Astrocyte of the cerebellum (primary cell): ENCODE results near the gene MYMK.

Experiments used
- DNase-seq: peaks from one replicate; pipeline ENCODE4 v3.0.0-alpha.2; 2011; ENCODE audit warnings: low read depth
- H3K4me3 ChIP-seq: 2 replicates; pipeline ENCODE4 v1.5.1; 2011; ENCODE audit warnings: mild to moderate bottlenecking, low read depth, low read length, moderate library complexity
- CTCF ChIP-seq: IDR thresholded peaks from 2 replicates; pipeline ENCODE4 v1.5.1; 2012; ENCODE audit warnings: low read length, low read depth, moderate library complexity, mild to moderate bottlenecking; ENCODE audit errors: missing control alignments
- in situ Hi-C: cut with HindIII; loops from 2 replicates; pipeline ENCODE4 v1.10.0; 2017; ENCODE audit warnings: low sequenced_read_pairs

The MYMK gene

DNA sequence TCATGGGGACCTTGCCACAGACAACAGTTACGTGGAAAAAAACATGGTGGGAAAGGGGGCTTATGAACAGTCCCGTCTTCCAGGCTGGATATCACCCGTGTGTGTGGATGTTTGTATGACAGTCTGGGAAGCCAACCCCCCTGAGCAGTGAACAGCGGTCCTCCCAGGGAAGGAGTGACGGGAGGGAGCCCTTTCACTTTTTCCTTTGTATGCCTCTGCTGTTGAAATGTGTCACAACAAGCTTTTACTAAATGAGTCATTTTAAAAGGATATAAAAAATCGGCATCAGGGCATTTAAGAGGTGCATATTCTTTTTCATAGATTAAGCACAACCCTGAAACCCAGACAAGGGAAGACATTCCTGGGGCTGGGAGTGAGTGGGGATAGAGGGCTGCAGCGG lies 5.1 kb downstream of the MYMK start:
- no peak overlapping the region for H3K4me3 ChIP-seq
- DNase-seq: no peak
- no peak for TF ChIP-seq CTCF
- in situ Hi-C loops: no loop called here

DNA sequence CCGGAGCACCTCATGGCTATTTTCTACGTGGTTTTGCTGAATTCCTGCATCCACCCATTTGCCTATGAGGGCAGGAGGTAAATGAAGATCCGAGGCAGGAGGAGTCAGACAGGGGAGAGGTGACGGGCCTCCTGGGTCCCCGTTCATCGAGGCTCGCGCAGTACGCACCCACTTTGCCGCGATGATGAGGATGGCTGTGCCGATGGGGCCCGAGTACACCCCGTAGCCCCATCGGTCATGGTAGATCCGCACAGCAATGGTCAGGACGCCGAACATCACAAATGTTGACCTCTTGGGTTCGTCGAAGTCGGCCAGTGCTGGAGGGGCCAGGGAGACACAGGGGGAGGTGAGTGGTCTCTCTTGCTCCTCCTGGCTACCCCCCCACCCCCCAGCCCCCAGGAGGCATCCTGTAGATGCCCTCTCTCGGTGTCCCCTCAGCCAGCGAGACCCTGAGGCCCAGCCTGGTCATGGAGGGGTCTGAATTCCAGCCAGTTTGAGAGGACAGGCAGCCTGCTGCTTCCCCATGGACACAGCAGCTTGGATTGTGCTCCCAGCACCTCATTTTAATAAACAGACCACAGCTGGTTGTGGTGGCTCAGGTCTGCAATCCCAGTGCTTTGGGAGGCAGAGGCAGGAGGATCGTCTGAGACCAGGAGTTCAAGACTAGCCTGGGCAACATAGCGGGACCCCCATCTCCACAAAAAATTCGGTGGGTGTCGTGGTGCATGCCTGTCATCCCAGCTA lies 5.9 kb downstream of the MYMK start:
- no peak overlapping the region for H3K4me3 ChIP-seq
- in situ Hi-C loops: no loop called here
- DNase-seq: no peak
- no peak for TF ChIP-seq CTCF

- no peak for TF ChIP-seq CTCF
- no peak for DNase-seq
- no peak overlapping the region for H3K4me3 ChIP-seq
- in situ Hi-C loops: no loop called here
Measured at GRCh38 chr9:133518200-133518599, 6.6 kb downstream of the MYMK start.

- no peak for DNase-seq
- TF ChIP-seq CTCF: no peak
- no peak overlapping the region for H3K4me3 ChIP-seq
- in situ Hi-C loops: no loop called here
Measured at GRCh38 chr9:133517711-133518110, 7.0 kb downstream of the MYMK start.

DNA sequence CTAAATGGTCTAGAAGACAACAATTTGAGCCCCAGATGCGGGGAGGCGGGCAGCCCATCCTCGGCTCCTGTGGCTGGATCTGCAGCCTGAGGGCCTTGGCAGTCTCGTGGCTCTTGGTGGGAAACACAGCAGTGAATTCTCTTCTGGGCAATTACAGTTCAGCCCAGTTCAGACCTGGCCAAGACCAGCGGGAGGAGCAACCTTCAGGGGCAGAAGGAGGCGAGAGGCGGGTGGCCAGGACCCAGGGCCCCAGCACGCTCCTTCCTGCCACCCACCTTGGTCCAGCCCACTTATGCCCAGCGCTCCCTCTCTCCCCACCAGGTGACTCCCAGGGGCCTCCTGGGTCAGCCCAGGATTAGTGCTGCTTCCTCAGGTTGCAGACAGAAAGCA lies 7.8 kb downstream of the MYMK start:
- H3K4me3 ChIP-seq: no peak overlapping the region
- no peak for TF ChIP-seq CTCF
- in situ Hi-C loops: no loop called here
- no peak for DNase-seq

- in situ Hi-C loops: no loop called here
- DNase-seq: no peak
- no peak overlapping the region for H3K4me3 ChIP-seq
- no peak for TF ChIP-seq CTCF
Measured at GRCh38 chr9:133516256-133516960, 8.4 kb downstream of the MYMK start.
